K562 (cell line): ENCODE data around the gene RCE1. TPM values are rescaled to one million over a fixed set of nuclear protein-coding genes. Genes with fewer than 3 reads are reported as not detected.
A peak's percentile ranks its signal among the peaks of the same experiment; 100 is the strongest.

Experiments
- ATAC-seq: fragments of 200-7000 bp; cut with Tn5 transposase; 3 replicates; pipeline ENCODE4 v1.9.1; 2020; ENCODE audit warnings: moderate library complexity
- BruUV-seq: library from RNA; stranded (reverse); fragments of 400-500 nt; replicated peaks from 2 replicates; lab custom pipeline; 2021; lab: Mats Ljungman, UMichigan
- CTCF ChIA-PET: fragments of 300-600 bp; formaldehyde crosslinking; extraction: SDS; loops from one replicate; lab custom pipeline; 2021; ENCODE audit warnings: low intra/inter-chr PET ratio; lab: Yijun Ruan, JAX
- POLR2A ChIA-PET: fragments of 300-600, 350-650 bp; sonication (Branson Sonifier 250); formaldehyde crosslinking; extraction: SDS; loops from one replicate; lab custom pipeline; 2021; ENCODE audit warnings: antibody characterized with exemption, inconsistent platforms; lab: Yijun Ruan, JAX
- DNase-seq, 4 experiments: peaks; one replicate each; pipeline versions ENCODE4 v3.0.0 to v3.0.0-alpha.2; 2011 to 2018; ENCODE audit warnings: low spot score in 3 of 4, mixed read lengths in 3 of 4; ENCODE audit errors: extremely low read depth in 1 of 4
- FAIRE-seq: peaks from 2 replicates; lab custom pipeline; 2011; peaks lifted over from hg19 to GRCh38; lab: Jason Lieb, UNC
- H2AFZ ChIP-seq: 2 replicates; pipeline ENCODE4 v1.6.0; 2011; ENCODE audit warnings: low read depth, low read length, control low read depth, inconsistent platforms
- H3K27ac ChIP-seq: fragments of 200-600 bp; 3 replicates; pipeline ENCODE4 v1.8.0; 2011; ENCODE audit warnings: low read depth, mild to moderate bottlenecking, control low read depth, inconsistent platforms, low read length, moderate library complexity, mixed read lengths; ENCODE audit errors: extremely low read depth
- H3K27me3 ChIP-seq, 2 experiments: fragments of 300-600 bp in 1 of 2; 2 replicates in 1 of 2; 3 replicates in 1 of 2; pipeline versions ENCODE4 v1.6.0 to v1.8.0; 2011; ENCODE audit warnings: inconsistent platforms in 2 of 2, low read length in 2 of 2, mild to moderate bottlenecking in 1 of 2, mixed read lengths in 1 of 2, moderate library complexity in 1 of 2; ENCODE audit not compliant: control insufficient read depth in 2 of 2, insufficient read depth in 2 of 2
- H3K36me3 ChIP-seq: fragments of 300-600 bp; 3 replicates; pipeline ENCODE4 v1.8.0; 2011; ENCODE audit warnings: mild to moderate bottlenecking, low read length, inconsistent platforms; ENCODE audit not compliant: control insufficient read depth, insufficient read depth
- H3K4me1 ChIP-seq, 2 experiments: fragments of 200-600 bp in 1 of 2; replicated peaks in 1 of 2; 2 replicates in 1 of 2; 3 replicates in 1 of 2; pipeline versions ENCODE4 v1.5.1 to v1.8.0; 2011; ENCODE audit warnings: inconsistent platforms in 2 of 2, low read length in 2 of 2, mild to moderate bottlenecking in 1 of 2, mixed read lengths in 1 of 2, moderate library complexity in 1 of 2; ENCODE audit not compliant: control insufficient read depth in 2 of 2, insufficient read depth in 2 of 2
- H3K4me2 ChIP-seq: 2 replicates; pipeline ENCODE4 v1.6.1; 2011; ENCODE audit warnings: low read length, control low read depth, inconsistent platforms, mixed read lengths; ENCODE audit not compliant: insufficient read depth
- H3K4me3 ChIP-seq: fragments of 200-600 bp; sonication (generic), shearing (Covaris generic); 2 replicates; pipeline ENCODE4 v1.5.1; 2016; ENCODE audit warnings: control low read depth, inconsistent platforms
- H3K79me2 ChIP-seq: fragments of 200-600 bp; 3 replicates; pipeline ENCODE4 v1.8.0; 2011; ENCODE audit warnings: low read length, inconsistent platforms; ENCODE audit not compliant: control insufficient read depth, insufficient read depth
- H3K9ac ChIP-seq, 2 experiments: 2 replicates each; pipeline versions ENCODE4 v1.6.0 to v1.6.1; 2011; ENCODE audit warnings: low read depth in 2 of 2, low read length in 2 of 2, control low read depth in 1 of 2, inconsistent platforms in 1 of 2, mild to moderate bottlenecking in 1 of 2, mixed read lengths in 1 of 2; ENCODE audit not compliant: insufficient read depth in 1 of 2
- H3K9me1 ChIP-seq: one replicate; pipeline ENCODE4 v1.6.0; 2011; ENCODE audit warnings: inconsistent platforms, mild to moderate bottlenecking, low read length, moderate library complexity; ENCODE audit not compliant: control insufficient read depth, insufficient read depth
- H3K9me3 ChIP-seq: replicated peaks from 2 replicates; pipeline ENCODE4 v1.5.1; 2011; ENCODE audit warnings: low read depth, low read length, inconsistent platforms; ENCODE audit not compliant: control insufficient read depth, insufficient read depth
- H4K20me1 ChIP-seq: replicated peaks from 2 replicates; pipeline ENCODE4 v1.6.1; 2011; ENCODE audit warnings: low read length, inconsistent platforms, mixed read lengths; ENCODE audit not compliant: control insufficient read depth, insufficient read depth
- GABPB1 ChIP-seq: sonication (generic); formaldehyde crosslinking; IDR thresholded peaks from 2 replicates; pipeline ENCODE4 v1.8.0; 2022; ENCODE audit warnings: mild to moderate bottlenecking, missing genetic modification reagents
- GATAD2A ChIP-seq: fragments of 450-650 bp; IDR thresholded peaks from 2 replicates; pipeline ENCODE4 v1.6.1; 2017
- HIVEP1 ChIP-seq: fragments of 250-450 bp; sonication (Bioruptor Pico); IDR thresholded peaks from 2 replicates; pipeline ENCODE4 v1.4.0; 2020; ENCODE audit warnings: mild to moderate bottlenecking
- IRF2 ChIP-seq: sonication (generic); formaldehyde crosslinking; IDR thresholded peaks from 2 replicates; pipeline ENCODE4 v1.8.1; 2022; ENCODE audit warnings: mild to moderate bottlenecking, missing genetic modification reagents
- POLR2G ChIP-seq: fragments of 200-400 bp; formaldehyde crosslinking; IDR thresholded peaks from 2 replicates; pipeline ENCODE4 v1.6.1; 2017; ENCODE audit warnings: low read depth, mild to moderate bottlenecking, antibody characterized with exemption, low read length, moderate library complexity
- SRF ChIP-seq, 2 experiments: fragments of 250-450, 450-650 bp in 1 of 2; sonication (Bioruptor Pico) in 1 of 2; sonication (generic) in 1 of 2; formaldehyde crosslinking; IDR thresholded peaks; 2 replicates each; pipeline versions ENCODE4 v1.5.0 to v1.5.1; 2020 to 2022; ENCODE audit warnings: mild to moderate bottlenecking in 1 of 2, missing genetic modification reagents in 1 of 2
- ZBED1 ChIP-seq: IDR thresholded peaks from 2 replicates; pipeline ENCODE4 v1.6.1; 2014
- ZNF143 ChIP-seq: sonication (generic); formaldehyde crosslinking; IDR thresholded peaks from 2 replicates; pipeline ENCODE4 v1.9.0; 2022; ENCODE audit warnings: mild to moderate bottlenecking, missing genetic modification reagents
- WGBS: fragments of 100-300 bp; shearing (Covaris generic); methylation state at CpG from one replicate; pipeline ENCODE4 v1.1.6; 2016; ENCODE audit warnings: low coverage, mixed read lengths; ENCODE audit not compliant: insufficient coverage; ENCODE audit errors: missing lambda C conversion rate; 5-methylcytosine and 5-hydroxymethylcytosine counted together
- in situ Hi-C: fragments of 300-500 bp; cut with MboI; formaldehyde crosslinking; loops from 4 replicates; pipeline ENCODE4 v1.15.0; 2018; ENCODE audit warnings: inconsistent platforms, mixed read lengths
- intact Hi-C: fragments of 100-400 bp; cut with micrococcal nuclease; formaldehyde crosslinking; loops from 2 replicates; pipeline ENCODE4 v1.14.2; 2022
- polyA plus RNA-seq, 8 experiments: library from polyadenylated mRNA; depleted of rRNA in 4 of 8; stranded (reverse) in 5 of 8; unstranded in 3 of 8; fragments of >200 nt; fragmentation: Nextera tagmentation in 2 of 8; fragmentation: Illumina TruSeq in 1 of 8; extraction: Ambion mirVana in 2 of 8; extraction: Trizol in 1 of 8; gene quantifications; 2 replicates each; pipeline versions ENCODE4 v1.2.1 to v1.2.3, GENCODE V29; 2011 to 2014; ENCODE audit warnings: inconsistent platforms in 1 of 8, missing spikeins in 1 of 8
- total RNA-seq, 7 experiments: library from RNA; depleted of rRNA in 6 of 7; stranded (reverse); fragments of >200 nt in 6 of 7; fragmentation: Illumina TruSeq in 2 of 7; extraction: Trizol in 2 of 7; gene quantifications; 2 replicates each; pipeline versions ENCODE4 v1.2.1 to v1.2.3, GENCODE V29; 2011 to 2021; ENCODE audit warnings: low replicate concordance in 1 of 7
- TF ChIP-seq, protein P1 (sequence below): fragments of 250-450 bp; sonication (Bioruptor Pico); IDR thresholded peaks from 2 replicates; pipeline ENCODE4 v1.4.0; 2020; ENCODE audit warnings: mild to moderate bottlenecking
- TF ChIP-seq, protein P2 (sequence below): sonication (generic); formaldehyde crosslinking; IDR thresholded peaks from 2 replicates; pipeline ENCODE4 v1.9.0; 2022; ENCODE audit warnings: mild to moderate bottlenecking, missing genetic modification reagents
- TF ChIP-seq, protein P3 (sequence below): fragments of 250-450 bp; sonication (Bioruptor Pico); IDR thresholded peaks from 2 replicates; pipeline ENCODE4 v1.8.0; 2022; ENCODE audit warnings: inconsistent platforms, mild to moderate bottlenecking, moderate library complexity, borderline replicate concordance

The RCE1 gene
- total and polyA plus RNA-seq, 9 of the 15 experiments (the other 6 are each of a cell fraction or from before 2014, with no cell fraction given) = 0.75 to 41.5 (median 15.1) TPM

DNA sequence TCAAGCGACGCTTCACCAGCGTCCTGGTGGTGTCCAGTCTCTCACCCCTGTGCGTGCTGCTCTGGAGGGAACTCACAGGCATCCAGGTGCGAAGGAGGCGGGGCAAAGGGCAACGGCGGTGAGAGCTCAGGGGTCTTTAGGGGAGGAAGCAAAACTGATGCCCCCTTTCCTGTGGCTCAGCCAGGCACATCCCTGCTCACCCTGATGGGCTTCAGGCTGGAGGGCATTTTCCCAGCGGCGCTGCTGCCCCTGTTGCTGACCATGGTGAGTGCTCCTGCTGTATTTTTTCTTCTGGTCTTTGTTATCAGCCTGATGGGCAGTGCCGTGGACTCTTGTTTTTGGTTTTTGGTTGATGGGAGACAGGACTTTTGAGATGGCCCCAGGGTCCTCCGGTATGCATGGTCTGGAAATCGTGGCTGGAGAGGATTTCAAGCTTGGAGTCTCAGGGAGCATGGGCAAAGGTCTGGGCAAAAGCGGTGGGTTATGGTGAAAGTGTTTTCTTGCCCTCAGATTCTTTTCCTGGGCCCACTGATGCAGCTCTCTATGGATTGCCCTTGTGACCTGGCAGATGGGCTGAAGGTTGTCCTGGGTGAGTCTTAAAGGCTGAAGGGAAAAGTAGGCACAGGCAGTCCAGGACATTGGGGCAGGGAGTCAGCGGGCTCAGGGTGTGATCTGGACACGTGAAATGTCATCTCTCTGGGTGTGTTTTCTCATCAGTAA is 695 bp downstream of the RCE1 start (continued):
- peak; percentile 22; the same call in 1 of the 2 replicates for TF ChIP-seq GABPB1 (CRISPR knock-in tag)
- no peak for TF ChIP-seq IRF2 (CRISPR knock-in tag)
- TF ChIP-seq ZNF143 = no peak
- TF ChIP-seq, protein P1, sequence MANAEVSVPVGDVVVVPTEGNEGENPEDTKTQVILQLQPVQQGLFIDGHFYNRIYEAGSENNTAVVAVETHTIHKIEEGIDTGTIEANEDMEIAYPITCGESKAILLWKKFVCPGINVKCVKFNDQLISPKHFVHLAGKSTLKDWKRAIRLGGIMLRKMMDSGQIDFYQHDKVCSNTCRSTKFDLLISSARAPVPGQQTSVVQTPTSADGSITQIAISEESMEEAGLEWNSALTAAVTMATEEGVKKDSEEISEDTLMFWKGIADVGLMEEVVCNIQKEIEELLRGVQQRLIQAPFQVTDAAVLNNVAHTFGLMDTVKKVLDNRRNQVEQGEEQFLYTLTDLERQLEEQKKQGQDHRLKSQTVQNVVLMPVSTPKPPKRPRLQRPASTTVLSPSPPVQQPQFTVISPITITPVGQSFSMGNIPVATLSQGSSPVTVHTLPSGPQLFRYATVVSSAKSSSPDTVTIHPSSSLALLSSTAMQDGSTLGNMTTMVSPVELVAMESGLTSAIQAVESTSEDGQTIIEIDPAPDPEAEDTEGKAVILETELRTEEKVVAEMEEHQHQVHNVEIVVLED (CRISPR knock-in tag) = no peak
- TF ChIP-seq HIVEP1 = no peak

DNA sequence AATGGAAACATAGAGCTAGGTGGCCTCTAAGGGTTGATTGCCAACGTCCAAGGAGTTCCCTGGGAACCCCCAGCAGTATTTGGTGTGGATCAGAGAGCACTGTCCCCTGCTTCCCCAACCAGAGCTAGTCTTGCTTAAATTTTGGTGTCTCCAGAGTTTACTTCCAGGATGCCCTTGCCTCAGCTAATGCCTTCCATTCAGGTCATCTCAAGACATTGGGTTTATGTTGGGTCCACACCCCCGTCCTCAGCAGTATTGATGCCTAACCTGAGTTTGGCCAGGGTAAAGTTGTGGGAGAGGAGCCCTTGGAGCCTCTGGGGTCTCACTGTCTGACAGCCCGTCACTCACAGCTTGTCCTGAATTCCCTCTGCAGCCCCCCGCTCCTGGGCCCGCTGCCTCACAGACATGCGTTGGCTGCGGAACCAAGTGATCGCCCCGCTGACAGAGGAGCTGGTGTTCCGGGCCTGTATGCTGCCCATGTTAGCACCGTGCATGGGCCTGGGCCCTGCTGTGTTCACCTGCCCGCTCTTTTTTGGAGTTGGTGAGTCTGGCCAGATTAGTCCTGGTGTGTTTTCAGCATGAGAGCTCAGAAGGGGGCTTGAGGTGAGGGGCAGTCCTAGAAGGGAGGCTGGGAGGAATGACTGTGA is 1.4 kb downstream of the RCE1 start:
- ATAC-seq = no peak
- BruUV-seq = no TSS peak
- TF ChIP-seq GATAD2A = no peak
- TF ChIP-seq SRF (CRISPR knock-in tag; IDR thresholded peaks at IDR 0.05) = no peak
- TF ChIP-seq, protein P2, sequence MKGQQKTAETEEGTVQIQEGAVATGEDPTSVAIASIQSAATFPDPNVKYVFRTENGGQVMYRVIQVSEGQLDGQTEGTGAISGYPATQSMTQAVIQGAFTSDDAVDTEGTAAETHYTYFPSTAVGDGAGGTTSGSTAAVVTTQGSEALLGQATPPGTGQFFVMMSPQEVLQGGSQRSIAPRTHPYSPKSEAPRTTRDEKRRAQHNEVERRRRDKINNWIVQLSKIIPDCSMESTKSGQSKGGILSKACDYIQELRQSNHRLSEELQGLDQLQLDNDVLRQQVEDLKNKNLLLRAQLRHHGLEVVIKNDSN (CRISPR knock-in tag) = no peak
- TF ChIP-seq, protein P3, sequence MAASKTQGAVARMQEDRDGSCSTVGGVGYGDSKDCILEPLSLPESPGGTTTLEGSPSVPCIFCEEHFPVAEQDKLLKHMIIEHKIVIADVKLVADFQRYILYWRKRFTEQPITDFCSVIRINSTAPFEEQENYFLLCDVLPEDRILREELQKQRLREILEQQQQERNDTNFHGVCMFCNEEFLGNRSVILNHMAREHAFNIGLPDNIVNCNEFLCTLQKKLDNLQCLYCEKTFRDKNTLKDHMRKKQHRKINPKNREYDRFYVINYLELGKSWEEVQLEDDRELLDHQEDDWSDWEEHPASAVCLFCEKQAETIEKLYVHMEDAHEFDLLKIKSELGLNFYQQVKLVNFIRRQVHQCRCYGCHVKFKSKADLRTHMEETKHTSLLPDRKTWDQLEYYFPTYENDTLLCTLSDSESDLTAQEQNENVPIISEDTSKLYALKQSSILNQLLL (CRISPR knock-in tag) = no peak
- peak; percentile 68 for TF ChIP-seq POLR2G
- TF ChIP-seq ZBED1 = no peak

More for the DNA sequence above, 1.4 kb downstream of the RCE1 start:
- peaks cover 55% of the 10 kb centered on the region; the same call in 2 of the 3 replicates for H3K36me3 ChIP-seq
- peak overlapping the region; percentile 97 to 100 for H3K9ac ChIP-seq
- H3K9me1 ChIP-seq = no peaks in the 10 kb centered on the region
- H3K9me3 ChIP-seq = no peaks in the 10 kb centered on the region
- peaks cover 36 to 48% of the 10 kb centered on the region in 2 experiments for H3K4me1 ChIP-seq
- no peaks in the 10 kb centered on the region for H3K27me3 ChIP-seq
- no peak overlapping the region for H3K27ac ChIP-seq
- H3K4me3 ChIP-seq = peak overlapping the region; percentile 99
- ChIA-PET CTCF (no interaction called here), POLR2A (interaction anchor here (0.6 to 5.3 kb wide), 8 partner anchors 9 to 464 kb away, joined by 3 to 58 read pairs (median 4); no protein-coding TSS in a partner anchor)
- H3K79me2 ChIP-seq = peaks cover 48% of the 10 kb centered on the region
- in situ Hi-C loops = no loop called here
- DNase-seq (no peak), FAIRE-seq (no peak)
- 87% methylated on average over 6 of the region's 12 CpGs for WGBS
- H3K4me2 ChIP-seq = peak overlapping the region; percentile 99
- H2AFZ ChIP-seq = no peak overlapping the region
- intact Hi-C loops = loop anchor here (5.0 kb wide), 1 partner anchor 133 kb away; the partner anchor contains the start of gene C11orf86
- no peaks in the 10 kb centered on the region for H4K20me1 ChIP-seq
